Measurements from ENCODE around the gene ETHE1. TPM values are rescaled to one million over a fixed set of nuclear protein-coding genes. Genes with fewer than 3 reads are reported as not detected.

ETHE1 gene
- total RNA-seq, 2 donors from 2014 or later, result 42.0 to 45.9 TPM

GRCh38 chr19:43505941-43506340, 21.1 kb downstream of the ETHE1 start:
- Histone ChIP-seq H3K9me3 (no peaks in the 10 kb centered on the region), H3K4me1 (ENCODE audit: control insufficient read depth in 1 of 2, low read depth in 2 of 2) (peaks cover 4 to 6% of the 10 kb centered on the region in 2 donors), H3K36me3 (peaks cover 21% of the 10 kb centered on the region), H3K4me3 (no peak overlapping the region), H3K27ac (no peak overlapping the region), H3K27me3 (replicated peaks; ENCODE audit: insufficient read depth) (no peaks in the 10 kb centered on the region)
- ATAC-seq (ENCODE audit: insufficient number of reproducible peaks, low FRiP score, low read depth) (no peak), DNase-seq (ENCODE audit: low spot score) (no peak)
- no peak for TF ChIP-seq CTCF (IDR thresholded peaks at IDR 0.05)

DNA sequence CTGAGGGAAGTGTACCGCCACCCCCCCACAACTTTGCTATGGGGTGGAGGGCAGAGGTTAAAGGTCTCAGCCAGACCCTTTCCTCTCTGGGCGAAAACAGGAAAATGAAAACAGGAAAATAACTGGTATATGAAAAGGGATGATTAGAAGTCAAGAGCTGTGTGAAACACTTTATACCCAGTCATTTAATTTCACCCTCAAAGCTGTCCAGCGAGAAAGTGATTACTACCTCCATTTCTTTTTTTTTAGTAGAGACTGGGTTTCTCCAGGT, 21.9 kb downstream of the ETHE1 start:
- Histone ChIP-seq H3K9me3 (no peaks in the 10 kb centered on the region), H3K4me3 (peak overlapping the region; percentile 88), H3K4me1 (ENCODE audit: control insufficient read depth in 1 of 2, low read depth in 2 of 2) (peaks cover 4 to 6% of the 10 kb centered on the region in 2 donors), H3K36me3 (peaks cover 17% of the 10 kb centered on the region), H3K27me3 (replicated peaks; ENCODE audit: insufficient read depth) (no peaks in the 10 kb centered on the region), H3K27ac (peak overlapping the region; percentile 72 to 80)
- DNase-seq (ENCODE audit: low spot score) (no peak), ATAC-seq (ENCODE audit: insufficient number of reproducible peaks, low FRiP score, low read depth) (no peak)
- TF ChIP-seq CTCF (IDR thresholded peaks at IDR 0.05), result no peak

DNA sequence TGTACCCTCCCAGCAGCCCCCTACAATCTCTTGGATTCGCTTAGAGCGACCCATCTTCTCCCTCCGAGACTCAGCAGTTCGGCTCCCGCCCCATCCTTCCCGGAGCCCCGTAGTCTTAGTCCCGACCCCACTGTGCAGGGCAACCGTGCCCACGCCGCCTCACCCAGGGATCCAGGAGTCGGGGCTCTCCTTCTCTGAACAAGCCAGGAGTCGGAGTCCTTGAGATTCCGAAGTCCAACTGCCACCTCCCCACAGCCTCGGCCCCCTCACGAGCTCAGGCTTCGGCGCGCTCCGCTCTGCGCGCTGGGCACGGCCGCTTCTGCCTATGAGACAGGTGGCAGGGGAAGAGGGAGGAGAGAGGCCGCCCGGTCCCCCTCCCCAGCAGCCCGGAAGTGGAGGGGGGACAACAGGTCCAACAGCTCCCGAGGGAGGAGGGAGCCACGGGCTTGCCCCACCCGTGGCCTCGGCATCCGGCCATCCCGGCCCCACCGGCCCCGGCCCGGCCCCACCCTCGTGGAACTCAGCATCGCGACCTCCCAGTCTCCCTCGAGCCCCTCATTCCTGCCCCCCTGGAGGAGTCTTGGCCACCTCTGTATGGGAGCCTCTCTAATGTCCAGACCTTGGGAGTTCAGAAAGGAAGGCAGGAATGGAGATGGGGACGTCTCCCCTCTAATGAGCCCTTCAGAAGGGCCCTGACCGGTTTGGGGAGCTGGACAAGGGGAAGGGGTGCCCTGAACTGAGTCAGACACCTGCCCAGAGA, 22.4 kb downstream of the ETHE1 start, which contains the start of gene PHLDB3:
Gene PHLDB3, minus strand, starts transcription at position 321 of the 760 bp plus-strand sequence. CDS start 628 bp downstream, outside the sequence.
- Histone ChIP-seq H3K4me3 (peak within 1 kb of the TSS; percentile 88), H3K4me1 (ENCODE audit: control insufficient read depth in 1 of 2, low read depth in 2 of 2) (peaks cover 4 to 6% of the 10 kb centered on the region in 2 donors), H3K27ac (peak within 1 kb of the TSS; percentile 80 to 82), H3K36me3 (peaks cover 13% of the 10 kb centered on the region), H3K27me3 (replicated peaks; ENCODE audit: insufficient read depth) (no peaks in the 10 kb centered on the region), H3K9me3 (no peaks in the 10 kb centered on the region)
- TF ChIP-seq CTCF (IDR thresholded peaks at IDR 0.05), result no peak
- DNase-seq (ENCODE audit: low spot score) (no peak), ATAC-seq (ENCODE audit: insufficient number of reproducible peaks, low FRiP score, low read depth) (no peak)

- Histone ChIP-seq H3K4me3 (peak overlapping the region; percentile 88), H3K27me3 (replicated peaks; ENCODE audit: insufficient read depth) (no peaks in the 10 kb centered on the region), H3K4me1 (ENCODE audit: control insufficient read depth in 1 of 2, low read depth in 2 of 2) (peaks cover 4 to 6% of the 10 kb centered on the region in 2 donors), H3K36me3 (peaks cover 11% of the 10 kb centered on the region), H3K9me3 (no peaks in the 10 kb centered on the region), H3K27ac (peak overlapping the region; percentile 80 to 82)
- peak; percentile 97 for ATAC-seq (ENCODE audit: insufficient number of reproducible peaks, low FRiP score, low read depth)
- no peak for TF ChIP-seq CTCF (IDR thresholded peaks at IDR 0.05)
- DNase-seq (ENCODE audit: low spot score), result peak; percentile 89
These were observed 23.2 kb downstream of the ETHE1 start for GRCh38 chr19:43503501-43504425.

GRCh38 chr19:43502419-43502976, 24.5 kb downstream of the ETHE1 start:
- no peaks in the 10 kb centered on the region for H3K9me3 ChIP-seq
- no peaks in the 10 kb centered on the region for H3K36me3 ChIP-seq
- H3K27me3 ChIP-seq (replicated peaks; ENCODE audit: insufficient read depth), result no peaks in the 10 kb centered on the region
- H3K27ac ChIP-seq, result no peak overlapping the region
- no peak overlapping the region for H3K4me3 ChIP-seq
- no peak for DNase-seq (ENCODE audit: low spot score)
- no peak for ATAC-seq (ENCODE audit: insufficient number of reproducible peaks, low FRiP score, low read depth)
- no peak for TF ChIP-seq CTCF (IDR thresholded peaks at IDR 0.05)
- H3K4me1 ChIP-seq (ENCODE audit: control insufficient read depth in 1 of 2, low read depth in 2 of 2), result peaks cover 4 to 6% of the 10 kb centered on the region in 2 donors
